GM03348 (cell line): ENCODE results near the gene CDH13.

Source experiments
- DNase-seq: peaks from one replicate; pipeline ENCODE4 v3.0.0; 2012; ENCODE audit warnings: low spot score

The CDH13 gene

GRCh38 chr16:83248735-83249463, 622.1 kb downstream of the CDH13 start:
- peak; percentile 23 for DNase-seq

- DNase-seq, result no peak
These were observed 626.8 kb downstream of the CDH13 start for GRCh38 chr16:83253521-83253920.

DNA sequence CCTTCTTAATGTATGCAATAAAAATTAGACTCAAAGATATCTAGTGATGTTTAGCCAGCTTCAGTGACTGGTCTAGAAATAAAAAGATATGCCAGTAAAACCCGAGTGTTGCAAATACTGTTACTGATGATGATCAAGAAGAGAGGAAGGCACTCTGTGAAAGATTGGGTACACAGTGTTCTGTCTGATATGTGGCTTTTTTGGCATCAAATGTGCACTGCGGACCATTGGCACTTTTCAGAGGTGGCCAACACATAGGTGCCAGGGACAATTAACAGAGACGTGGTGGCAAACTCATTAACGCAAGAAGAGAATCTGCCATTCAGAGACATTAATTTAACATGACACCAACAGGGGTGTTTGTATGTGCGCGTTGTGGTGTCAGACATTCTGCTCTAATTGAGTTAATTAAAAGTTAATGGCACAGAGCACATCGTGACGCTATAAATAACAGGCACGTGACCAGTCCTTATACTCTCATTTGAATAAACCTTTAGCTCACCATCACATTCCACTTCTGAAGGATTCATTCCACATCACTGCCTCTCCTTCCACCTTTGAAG, 631.7 kb downstream of the CDH13 start:
- DNase-seq, result no peak

- DNase-seq, result no peak
These were observed 640.2 kb downstream of the CDH13 start for GRCh38 chr16:83266848-83267553.

- no peak for DNase-seq
These were observed 641.4 kb downstream of the CDH13 start for GRCh38 chr16:83268169-83268568.

GRCh38 chr16:83269048-83269447, 642.3 kb downstream of the CDH13 start:
- DNase-seq, result peak; percentile 11

DNA sequence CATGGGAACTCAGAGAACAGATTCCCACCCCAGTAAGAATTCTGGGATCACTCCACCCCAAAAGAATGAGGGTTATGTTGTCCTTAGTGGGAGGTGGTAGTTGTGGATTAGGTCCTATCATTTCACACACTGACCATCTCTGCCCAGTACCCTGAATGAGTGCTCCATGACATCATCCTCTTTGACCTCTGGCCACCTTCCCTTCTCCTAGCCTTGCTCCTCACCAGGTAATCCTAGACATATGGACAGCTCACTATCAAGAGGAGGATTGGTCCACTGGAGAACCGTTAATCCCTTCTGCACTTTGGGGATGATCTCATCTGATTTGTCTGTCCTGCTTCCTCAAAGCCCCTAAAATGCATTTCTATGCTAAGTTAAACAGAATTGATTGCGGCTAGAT, 642.8 kb downstream of the CDH13 start:
- no peak for DNase-seq

GRCh38 chr16:83270061-83270460, 643.3 kb downstream of the CDH13 start:
- DNase-seq, result no peak

GRCh38 chr16:83270640-83271039, 643.9 kb downstream of the CDH13 start:
- no peak for DNase-seq

DNA sequence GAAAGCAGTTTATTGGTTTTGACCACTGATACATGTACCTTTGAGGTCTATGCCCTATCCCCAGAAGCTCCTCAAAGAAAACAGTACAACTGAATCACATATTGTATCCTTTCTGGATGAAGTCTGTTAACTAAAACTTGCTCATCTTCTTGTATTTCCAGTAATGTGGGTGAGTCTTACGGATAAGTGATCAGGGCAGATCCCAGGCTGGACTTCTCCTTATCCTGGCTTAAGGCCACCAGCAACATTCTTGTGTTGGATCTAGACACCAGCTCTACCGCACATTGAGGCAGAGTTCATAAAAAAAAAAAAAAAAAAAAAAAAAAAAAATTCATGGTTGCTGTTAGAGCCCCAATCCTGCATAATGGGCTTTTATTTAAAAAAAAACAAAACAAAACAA, 644.4 kb downstream of the CDH13 start:
- DNase-seq, result no peak

DNA sequence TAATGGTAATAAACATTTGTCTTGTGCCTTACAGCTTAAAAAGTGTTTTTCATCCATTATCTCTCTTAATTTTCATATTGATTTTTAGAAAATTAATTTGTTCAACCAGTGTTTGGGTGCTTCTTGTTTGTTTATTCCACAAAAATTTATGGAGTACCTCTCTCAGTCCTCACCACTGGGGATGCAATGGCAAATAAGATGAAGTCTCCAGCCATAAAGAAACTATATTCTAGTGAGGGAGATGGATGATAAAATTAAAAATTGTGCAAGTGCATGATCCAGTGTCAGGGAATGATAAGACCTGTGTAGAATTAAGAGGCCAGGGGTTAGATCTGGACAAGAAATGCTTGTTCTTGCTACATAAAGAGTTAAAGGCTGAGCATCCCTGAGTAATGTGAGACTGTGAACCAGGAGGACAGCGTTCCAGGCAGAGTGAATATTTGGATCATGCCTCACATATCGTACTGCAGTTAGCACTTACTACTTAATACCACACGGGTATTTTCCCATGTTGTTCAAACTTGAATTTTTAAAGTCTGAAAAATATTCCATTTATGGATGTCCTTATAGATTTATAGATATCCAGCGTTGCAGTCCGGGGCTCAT, 645.3 kb downstream of the CDH13 start:
- peak; percentile 61 for DNase-seq

DNA sequence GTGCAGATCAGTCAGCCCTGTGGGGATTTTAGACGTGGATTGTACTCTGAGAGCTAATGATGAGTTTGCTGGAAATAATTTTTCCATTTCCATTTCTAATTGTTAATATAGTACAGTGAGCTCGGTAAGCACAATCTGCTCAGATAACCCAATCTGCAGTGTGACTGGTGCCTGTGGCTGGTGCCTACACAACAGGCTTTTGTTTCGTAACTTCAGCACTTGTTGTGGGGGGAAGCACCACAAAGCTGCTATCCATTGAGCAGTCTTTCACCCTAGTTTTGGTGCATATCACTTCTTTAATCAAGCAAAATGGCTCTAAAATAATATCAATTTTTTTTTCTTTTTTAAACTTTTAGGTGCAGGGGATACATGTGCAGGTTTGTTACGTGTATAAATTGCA, 646.1 kb downstream of the CDH13 start:
- no peak for DNase-seq

- no peak for DNase-seq
These were observed 646.9 kb downstream of the CDH13 start for GRCh38 chr16:83273504-83274173.

DNA sequence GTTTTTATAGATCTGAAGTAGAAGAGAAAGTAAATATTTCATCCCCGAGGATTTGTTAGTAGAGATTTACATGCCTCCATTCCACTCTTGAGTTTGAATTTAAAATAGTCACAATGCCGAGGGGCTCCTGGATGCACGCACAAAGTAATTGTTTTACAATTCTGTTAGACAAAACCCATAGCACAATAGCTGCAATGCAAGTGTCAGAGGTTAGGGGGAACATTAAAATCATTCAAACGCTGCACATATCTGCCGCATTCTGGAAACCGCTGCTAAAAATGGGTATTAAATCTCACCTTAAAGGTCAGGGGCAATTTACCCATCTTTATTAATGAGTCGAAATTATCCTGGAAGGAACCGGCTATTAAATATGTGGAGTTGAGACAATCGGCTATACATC, 652.5 kb downstream of the CDH13 start:
- DNase-seq, result no peak

DNA sequence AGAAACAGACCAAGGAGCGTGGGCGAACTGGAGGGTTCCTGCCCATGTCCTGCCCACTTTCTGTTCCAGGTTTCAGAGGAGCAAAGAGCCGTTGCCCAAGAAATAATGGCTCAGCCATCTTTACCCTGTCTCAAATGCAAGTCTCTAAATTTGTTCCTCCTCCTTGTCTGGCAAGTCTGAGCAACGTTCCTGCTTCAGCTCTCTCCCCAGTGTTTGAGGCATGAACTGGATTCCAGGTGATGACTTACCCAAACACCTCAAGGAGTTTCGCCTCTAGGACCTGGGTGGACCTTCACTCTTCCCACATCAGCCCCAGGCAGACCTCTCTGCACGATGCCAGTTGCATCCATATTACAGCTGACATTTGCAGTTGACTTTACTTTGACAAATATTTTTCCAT, 659.2 kb downstream of the CDH13 start:
- DNase-seq, result no peak

DNA sequence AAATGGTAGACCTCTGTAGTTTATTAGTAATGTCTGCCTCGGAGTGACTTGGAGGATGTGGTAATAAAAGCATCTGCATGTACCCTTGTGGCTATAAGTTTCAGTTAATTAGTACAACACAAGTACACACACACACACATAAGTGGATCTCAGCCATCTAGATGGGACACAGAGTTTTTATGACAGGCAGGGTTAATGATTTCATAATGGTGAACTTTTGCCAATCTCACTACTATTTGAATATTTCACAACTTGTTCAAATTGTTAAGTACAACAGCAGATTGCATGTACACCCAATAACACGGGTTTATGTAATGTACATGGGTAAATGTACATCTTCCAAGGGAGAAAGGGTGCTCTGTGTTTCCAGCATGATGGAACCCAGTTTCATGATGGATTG, 669.7 kb downstream of the CDH13 start:
- DNase-seq, result no peak

GRCh38 chr16:83298541-83298940, 671.8 kb downstream of the CDH13 start:
- DNase-seq, result no peak

DNA sequence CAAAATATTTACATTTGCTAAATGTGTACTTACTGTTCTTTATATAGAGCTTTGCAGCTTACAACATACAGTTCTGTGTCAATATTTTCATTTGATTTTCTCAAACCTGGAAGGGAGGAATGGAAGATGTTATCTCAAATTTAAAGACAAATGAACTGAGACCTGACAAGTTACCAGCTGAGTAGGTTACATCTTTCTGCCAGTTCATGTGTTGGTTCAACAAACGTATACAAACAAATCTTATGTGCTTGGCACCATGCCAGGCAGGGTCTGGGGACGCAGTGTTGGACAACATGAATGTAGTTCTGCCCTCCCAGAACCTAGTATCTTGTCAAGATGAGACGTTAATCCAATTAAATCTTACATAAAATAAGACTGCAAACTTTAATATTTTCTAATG, 673.6 kb downstream of the CDH13 start:
- DNase-seq, result no peak

GRCh38 chr16:83301971-83302370, 675.2 kb downstream of the CDH13 start:
- DNase-seq, result no peak

DNA sequence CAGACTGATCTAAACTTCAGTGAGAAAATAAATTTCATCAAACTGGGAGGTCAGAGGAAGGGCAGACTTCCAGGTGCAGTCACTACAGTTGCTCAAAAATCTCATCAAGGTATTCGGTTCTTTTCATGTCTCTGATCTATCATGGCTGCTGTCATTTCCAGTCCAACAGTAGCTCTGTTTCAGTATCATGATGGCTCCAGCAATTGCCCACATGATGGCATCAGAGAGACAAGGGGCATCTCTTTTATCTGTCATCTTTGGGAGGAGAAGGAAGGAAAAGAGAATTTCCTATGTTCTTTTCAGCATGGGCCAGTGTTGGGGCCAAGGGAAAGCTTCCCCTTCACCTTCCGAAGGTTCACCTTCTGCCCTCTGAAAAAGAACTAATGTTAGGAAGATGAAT, 676.1 kb downstream of the CDH13 start:
- no peak for DNase-seq

GRCh38 chr16:83305092-83305491, 678.3 kb downstream of the CDH13 start:
- DNase-seq, result peak; percentile 86

DNA sequence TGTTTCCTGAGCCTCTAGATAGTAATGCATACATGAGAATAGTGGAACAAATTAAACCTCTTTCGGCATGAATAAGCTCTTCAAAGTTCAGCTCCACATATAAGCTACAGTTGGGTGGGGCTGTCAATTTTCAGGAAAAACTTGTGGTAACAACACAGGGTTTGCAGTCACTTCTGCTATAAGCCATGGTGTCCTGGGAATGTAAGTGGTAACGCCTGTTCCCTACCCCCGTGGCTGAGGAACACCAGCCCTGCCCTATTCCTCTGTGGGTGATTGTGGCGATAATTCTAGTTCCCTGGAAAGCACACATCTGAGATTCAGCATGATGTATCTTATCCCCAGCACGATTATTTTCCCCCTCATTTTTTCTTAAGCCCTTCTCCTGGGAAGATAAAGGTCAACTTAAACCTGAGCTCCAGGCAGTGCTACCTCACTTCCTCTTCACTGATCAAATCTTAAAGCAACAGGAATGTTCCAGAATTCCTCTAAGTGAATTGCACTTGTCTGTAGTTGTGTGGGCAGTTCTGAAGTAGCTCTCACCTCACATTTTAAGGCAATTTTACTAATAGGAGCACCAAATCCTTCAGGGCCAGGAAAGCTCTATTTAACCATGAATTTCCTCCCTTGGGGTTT, 680.3 kb downstream of the CDH13 start:
- no peak for DNase-seq
